ENCODE results near the gene ARHGAP32.

The ARHGAP32 gene

DNA sequence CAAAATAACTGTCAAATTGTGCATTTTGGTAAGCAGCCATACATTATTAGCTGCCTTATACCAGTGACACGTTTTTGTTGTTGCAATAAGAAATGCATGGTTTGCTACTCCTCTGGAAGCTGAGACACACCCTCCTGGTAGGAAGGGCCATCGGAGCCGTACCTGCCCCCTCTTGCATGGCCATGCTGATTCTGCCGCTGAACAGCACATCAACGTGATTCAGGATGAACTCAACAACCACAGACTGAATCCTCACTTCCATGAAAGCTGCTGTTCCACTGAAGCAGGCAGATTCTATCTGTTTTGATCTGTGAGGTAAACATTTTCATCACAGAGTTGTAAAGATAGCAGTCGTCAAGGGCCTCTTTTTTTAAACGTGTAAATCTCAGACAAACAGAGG lies 210.9 kb downstream of the ARHGAP32 start:
- TF ChIP-seq, protein P1, sequence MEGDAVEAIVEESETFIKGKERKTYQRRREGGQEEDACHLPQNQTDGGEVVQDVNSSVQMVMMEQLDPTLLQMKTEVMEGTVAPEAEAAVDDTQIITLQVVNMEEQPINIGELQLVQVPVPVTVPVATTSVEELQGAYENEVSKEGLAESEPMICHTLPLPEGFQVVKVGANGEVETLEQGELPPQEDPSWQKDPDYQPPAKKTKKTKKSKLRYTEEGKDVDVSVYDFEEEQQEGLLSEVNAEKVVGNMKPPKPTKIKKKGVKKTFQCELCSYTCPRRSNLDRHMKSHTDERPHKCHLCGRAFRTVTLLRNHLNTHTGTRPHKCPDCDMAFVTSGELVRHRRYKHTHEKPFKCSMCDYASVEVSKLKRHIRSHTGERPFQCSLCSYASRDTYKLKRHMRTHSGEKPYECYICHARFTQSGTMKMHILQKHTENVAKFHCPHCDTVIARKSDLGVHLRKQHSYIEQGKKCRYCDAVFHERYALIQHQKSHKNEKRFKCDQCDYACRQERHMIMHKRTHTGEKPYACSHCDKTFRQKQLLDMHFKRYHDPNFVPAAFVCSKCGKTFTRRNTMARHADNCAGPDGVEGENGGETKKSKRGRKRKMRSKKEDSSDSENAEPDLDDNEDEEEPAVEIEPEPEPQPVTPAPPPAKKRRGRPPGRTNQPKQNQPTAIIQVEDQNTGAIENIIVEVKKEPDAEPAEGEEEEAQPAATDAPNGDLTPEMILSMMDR (IDR thresholded peaks at IDR 0.05; ENCODE audit: control insufficient read depth, insufficient read depth, low read depth, low read length, missing control alignments), result no peak
- no peak overlapping the region for H3K4me3 ChIP-seq (ENCODE audit: control insufficient read depth, low read depth, low read length)
- no peak for DNase-seq (ENCODE audit: low read depth)

GRCh38 chr11:128970598-128971190 lies 221.4 kb downstream of the ARHGAP32 start:
- DNase-seq (ENCODE audit: low read depth), result no peak
- H3K4me3 ChIP-seq (ENCODE audit: control insufficient read depth, low read depth, low read length), result no peak overlapping the region
- TF ChIP-seq, protein P1 (IDR thresholded peaks at IDR 0.05; ENCODE audit: control insufficient read depth, insufficient read depth, low read depth, low read length, missing control alignments), result no peak

- no peak overlapping the region for H3K4me3 ChIP-seq (ENCODE audit: control insufficient read depth, low read depth, low read length)
- TF ChIP-seq, protein P1 (IDR thresholded peaks at IDR 0.05; ENCODE audit: control insufficient read depth, insufficient read depth, low read depth, low read length, missing control alignments), result no peak
- no peak for DNase-seq (ENCODE audit: low read depth)
These were observed 223.2 kb downstream of the ARHGAP32 start for GRCh38 chr11:128968916-128969315.

- no peak overlapping the region for H3K4me3 ChIP-seq (ENCODE audit: control insufficient read depth, low read depth, low read length)
- TF ChIP-seq, protein P1 (IDR thresholded peaks at IDR 0.05; ENCODE audit: control insufficient read depth, insufficient read depth, low read depth, low read length, missing control alignments), result no peak
- no peak for DNase-seq (ENCODE audit: low read depth)
These were observed 224.5 kb downstream of the ARHGAP32 start for GRCh38 chr11:128967578-128967977.

DNA sequence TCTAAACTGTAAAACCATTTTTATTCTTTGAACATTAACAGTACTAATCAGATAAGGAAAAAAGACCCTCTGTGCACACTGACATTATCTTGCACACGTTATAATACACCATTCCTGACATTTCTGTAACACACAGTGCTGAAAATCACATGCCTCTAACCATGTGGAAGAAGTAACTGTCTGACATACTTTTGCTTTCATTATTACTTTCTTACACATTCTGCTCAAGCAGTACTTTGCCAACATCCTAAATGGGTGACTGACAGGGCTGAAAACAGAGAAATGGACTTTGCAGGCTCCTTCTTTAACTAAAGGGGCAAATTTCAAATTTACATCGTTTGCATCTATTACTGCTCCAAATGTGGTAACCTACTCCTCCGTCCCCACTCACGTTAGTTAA lies 226.6 kb downstream of the ARHGAP32 start:
- TF ChIP-seq, protein P1 (IDR thresholded peaks at IDR 0.05; ENCODE audit: control insufficient read depth, insufficient read depth, low read depth, low read length, missing control alignments), result no peak
- DNase-seq (ENCODE audit: low read depth), result no peak
- H3K4me3 ChIP-seq (ENCODE audit: control insufficient read depth, low read depth, low read length), result no peak overlapping the region

DNA sequence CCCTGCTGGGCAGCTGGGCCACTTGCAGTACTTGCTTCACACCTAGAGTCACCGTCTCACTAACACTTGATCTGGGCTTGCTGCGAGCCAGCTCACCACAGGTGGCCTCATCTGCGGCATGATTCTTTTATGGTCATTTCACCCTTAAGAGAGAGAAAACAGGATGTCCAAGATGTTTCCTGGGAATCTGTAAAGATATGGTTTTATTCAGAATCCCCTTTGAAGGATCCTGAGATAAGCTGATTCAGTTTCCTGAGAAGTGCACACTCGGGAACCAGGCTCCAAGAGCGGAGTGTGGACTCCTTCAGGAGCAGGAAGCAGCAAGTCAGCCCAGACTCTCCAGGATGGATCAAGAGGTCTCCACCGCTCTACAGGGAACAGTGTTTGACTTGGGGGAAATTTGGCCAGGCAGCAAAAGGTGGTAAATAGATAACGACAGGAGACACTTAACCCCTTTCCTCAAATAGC lies 227.6 kb downstream of the ARHGAP32 start:
- no peak overlapping the region for H3K4me3 ChIP-seq (ENCODE audit: control insufficient read depth, low read depth, low read length)
- no peak for DNase-seq (ENCODE audit: low read depth)
- TF ChIP-seq, protein P1 (IDR thresholded peaks at IDR 0.05; ENCODE audit: control insufficient read depth, insufficient read depth, low read depth, low read length, missing control alignments), result no peak
